Measurements from ENCODE around the gene CAPN11. TPM values are rescaled to one million over a fixed set of nuclear protein-coding genes. Genes with fewer than 3 reads are reported as not detected.

Gene CAPN11
- total and polyA plus RNA-seq, 9 of the 15 experiments (the other 6 are each of a cell fraction or from before 2014, with no cell fraction given) = 0.03 to 0.61 (median 0.17) TPM; not detected in 1

DNA sequence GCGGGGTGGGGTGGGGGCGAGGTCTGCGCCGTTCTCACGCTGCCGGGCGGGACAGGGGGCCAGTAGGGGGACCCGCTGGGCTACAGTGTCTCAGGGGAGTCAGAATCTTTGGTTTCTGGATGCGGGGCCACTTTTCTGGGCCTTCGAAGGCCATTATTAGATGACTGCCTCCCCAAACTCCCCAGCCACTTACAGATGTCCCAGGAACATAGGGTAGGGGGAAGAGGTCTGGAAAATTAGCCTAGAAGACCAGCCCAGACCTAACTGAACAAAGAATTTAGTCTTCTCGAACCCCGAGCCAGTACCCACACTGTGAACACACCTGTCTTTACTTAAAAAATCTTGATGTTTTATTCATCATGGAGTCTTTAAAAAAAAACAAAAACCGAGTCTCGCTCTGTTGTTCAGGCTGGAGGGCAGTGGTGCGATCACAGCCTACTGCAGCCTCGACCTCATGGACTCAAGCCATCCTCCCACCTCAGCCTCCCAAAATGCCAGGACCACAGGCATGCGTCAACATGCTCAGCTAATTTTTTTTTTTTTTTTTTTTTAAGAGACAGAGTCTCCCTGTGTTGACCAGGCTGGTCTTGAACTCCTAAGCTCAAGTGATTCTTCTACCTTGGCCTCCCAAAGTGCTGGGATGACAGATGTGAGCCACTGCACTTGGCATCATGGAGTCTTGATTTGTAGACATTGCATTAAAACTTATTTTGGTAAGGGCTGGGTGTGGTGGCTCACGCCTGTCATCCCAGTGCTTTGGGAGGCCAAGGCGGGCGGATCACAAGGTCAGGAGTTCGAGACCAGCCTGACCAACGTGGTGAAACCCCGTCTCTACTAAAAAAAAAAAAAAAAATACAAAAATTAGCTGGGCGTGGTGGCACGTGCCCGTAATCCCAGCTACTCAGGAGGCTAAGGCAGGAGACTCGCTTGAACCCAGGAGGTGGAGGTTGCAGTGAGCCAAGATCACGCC, 61.5 kb downstream of the CAPN11 start:
- FAIRE-seq = peak; percentile 32
- in situ Hi-C loops (cut with MboI) (no loop called here), intact Hi-C loops (cut with micrococcal nuclease) (loop anchor here (2.0 to 10.0 kb wide), 2 partner anchors 19 to 585 kb away; partner anchors contain the start of gene MAD2L1BP)
- Histone ChIP-seq H3K27me3 (ENCODE audit: control insufficient read depth in 2 of 2, insufficient read depth in 2 of 2, low read length in 2 of 2) (no peaks in the 10 kb centered on the region), H4K20me1 (replicated peaks; ENCODE audit: control insufficient read depth, insufficient read depth, low read length) (no peaks in the 10 kb centered on the region), H3K36me3 (ENCODE audit: control insufficient read depth, insufficient read depth, low read length) (no peaks in the 10 kb centered on the region), H3K4me1 (replicated peaks in 1 of 2; ENCODE audit: control insufficient read depth in 2 of 2, insufficient read depth in 2 of 2, low read length in 2 of 2) (peaks cover 62 to 75% of the 10 kb centered on the region in 2 experiments), H3K27ac (ENCODE audit: extremely low read depth, low read depth, low read length) (peak overlapping the region; percentile 53; the same call in 2 of the 3 replicates), H3K4me2 (ENCODE audit: insufficient read depth, low read length) (peak overlapping the region; percentile 79), H2AFZ (ENCODE audit: low read depth, low read length) (peak overlapping the region; percentile 98), H3K9ac (ENCODE audit: insufficient read depth in 1 of 2, low read depth in 2 of 2, low read length in 2 of 2) (peak overlapping the region; percentile 40 to 92; a peak in 2 of 4 replicates), H3K4me3 (peak overlapping the region; percentile 48), H3K79me2 (ENCODE audit: control insufficient read depth, insufficient read depth, low read length) (peaks cover 21% of the 10 kb centered on the region), H3K9me1 (ENCODE audit: control insufficient read depth, insufficient read depth, low read length) (no peaks in the 10 kb centered on the region), H3K9me3 (replicated peaks; ENCODE audit: control insufficient read depth, insufficient read depth, low read depth, low read length) (no peaks in the 10 kb centered on the region)
- WGBS (ENCODE audit: insufficient coverage, low coverage, missing lambda C conversion rate) = 55% methylated on average over 23 of the region's 28 CpGs
- CTCF ChIA-PET (ENCODE audit: low intra/inter-chr PET ratio) = no interaction called here
- no TSS peak for BruUV-seq (replicated peaks)
- POLR2A ChIA-PET = interaction anchor here (0.6 to 6.8 kb wide), 15 partner anchors 8 to 590 kb away, joined by 3 to 52 read pairs (median 4); partner anchors contain the start of genes HSP90AB1 and SLC35B2
- DNase-seq (ENCODE audit: extremely low read depth in 1 of 4, low spot score in 3 of 4) = no peak
- ATAC-seq = peak; percentile 16; the same call in 2 of the 3 replicates
- TF ChIP-seq TARDBP (IDR thresholded peaks at IDR 0.05) (no peak), GTF2A2 (tag; IDR thresholded peaks at IDR 0.05) (no peak), BMI1 (IDR thresholded peaks at IDR 0.05; ENCODE audit: low read length) (no peak), RCOR1 (IDR thresholded peaks at IDR 0.05; ENCODE audit: borderline replicate concordance in 1 of 2, low read depth in 2 of 2, low read length in 2 of 2) (peak in 1 of 2 experiments; percentile 2; a peak in 1 of 4 replicates), GABPA (tag; conservative IDR thresholded peaks at IDR 0.05; ENCODE audit: low read depth) (peak; percentile 6; the same call in 1 of the 2 replicates), TCF7L2 (IDR thresholded peaks at IDR 0.05; ENCODE audit: low read depth, low read length) (no peak), HLTF (IDR thresholded peaks at IDR 0.05) (0 out of 2 replicates have a peak, but pooled peaks have one; percentile 31), TEAD1 (CRISPR knock-in tag; IDR thresholded peaks at IDR 0.05) (no peak)
- TF ChIP-seq, protein P1, sequence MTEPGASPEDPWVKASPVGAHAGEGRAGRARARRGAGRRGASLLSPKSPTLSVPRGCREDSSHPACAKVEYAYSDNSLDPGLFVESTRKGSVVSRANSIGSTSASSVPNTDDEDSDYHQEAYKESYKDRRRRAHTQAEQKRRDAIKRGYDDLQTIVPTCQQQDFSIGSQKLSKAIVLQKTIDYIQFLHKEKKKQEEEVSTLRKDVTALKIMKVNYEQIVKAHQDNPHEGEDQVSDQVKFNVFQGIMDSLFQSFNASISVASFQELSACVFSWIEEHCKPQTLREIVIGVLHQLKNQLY (CRISPR knock-in tag; conservative IDR thresholded peaks at IDR 0.05) = no peak
- TF ChIP-seq, protein P2, sequence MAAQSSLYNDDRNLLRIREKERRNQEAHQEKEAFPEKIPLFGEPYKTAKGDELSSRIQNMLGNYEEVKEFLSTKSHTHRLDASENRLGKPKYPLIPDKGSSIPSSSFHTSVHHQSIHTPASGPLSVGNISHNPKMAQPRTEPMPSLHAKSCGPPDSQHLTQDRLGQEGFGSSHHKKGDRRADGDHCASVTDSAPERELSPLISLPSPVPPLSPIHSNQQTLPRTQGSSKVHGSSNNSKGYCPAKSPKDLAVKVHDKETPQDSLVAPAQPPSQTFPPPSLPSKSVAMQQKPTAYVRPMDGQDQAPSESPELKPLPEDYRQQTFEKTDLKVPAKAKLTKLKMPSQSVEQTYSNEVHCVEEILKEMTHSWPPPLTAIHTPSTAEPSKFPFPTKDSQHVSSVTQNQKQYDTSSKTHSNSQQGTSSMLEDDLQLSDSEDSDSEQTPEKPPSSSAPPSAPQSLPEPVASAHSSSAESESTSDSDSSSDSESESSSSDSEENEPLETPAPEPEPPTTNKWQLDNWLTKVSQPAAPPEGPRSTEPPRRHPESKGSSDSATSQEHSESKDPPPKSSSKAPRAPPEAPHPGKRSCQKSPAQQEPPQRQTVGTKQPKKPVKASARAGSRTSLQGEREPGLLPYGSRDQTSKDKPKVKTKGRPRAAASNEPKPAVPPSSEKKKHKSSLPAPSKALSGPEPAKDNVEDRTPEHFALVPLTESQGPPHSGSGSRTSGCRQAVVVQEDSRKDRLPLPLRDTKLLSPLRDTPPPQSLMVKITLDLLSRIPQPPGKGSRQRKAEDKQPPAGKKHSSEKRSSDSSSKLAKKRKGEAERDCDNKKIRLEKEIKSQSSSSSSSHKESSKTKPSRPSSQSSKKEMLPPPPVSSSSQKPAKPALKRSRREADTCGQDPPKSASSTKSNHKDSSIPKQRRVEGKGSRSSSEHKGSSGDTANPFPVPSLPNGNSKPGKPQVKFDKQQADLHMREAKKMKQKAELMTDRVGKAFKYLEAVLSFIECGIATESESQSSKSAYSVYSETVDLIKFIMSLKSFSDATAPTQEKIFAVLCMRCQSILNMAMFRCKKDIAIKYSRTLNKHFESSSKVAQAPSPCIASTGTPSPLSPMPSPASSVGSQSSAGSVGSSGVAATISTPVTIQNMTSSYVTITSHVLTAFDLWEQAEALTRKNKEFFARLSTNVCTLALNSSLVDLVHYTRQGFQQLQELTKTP (IDR thresholded peaks at IDR 0.05; ENCODE audit: low read depth in 1 of 2, partially characterized antibody in 2 of 2) = no peak
- TF ChIP-seq, protein P3, sequence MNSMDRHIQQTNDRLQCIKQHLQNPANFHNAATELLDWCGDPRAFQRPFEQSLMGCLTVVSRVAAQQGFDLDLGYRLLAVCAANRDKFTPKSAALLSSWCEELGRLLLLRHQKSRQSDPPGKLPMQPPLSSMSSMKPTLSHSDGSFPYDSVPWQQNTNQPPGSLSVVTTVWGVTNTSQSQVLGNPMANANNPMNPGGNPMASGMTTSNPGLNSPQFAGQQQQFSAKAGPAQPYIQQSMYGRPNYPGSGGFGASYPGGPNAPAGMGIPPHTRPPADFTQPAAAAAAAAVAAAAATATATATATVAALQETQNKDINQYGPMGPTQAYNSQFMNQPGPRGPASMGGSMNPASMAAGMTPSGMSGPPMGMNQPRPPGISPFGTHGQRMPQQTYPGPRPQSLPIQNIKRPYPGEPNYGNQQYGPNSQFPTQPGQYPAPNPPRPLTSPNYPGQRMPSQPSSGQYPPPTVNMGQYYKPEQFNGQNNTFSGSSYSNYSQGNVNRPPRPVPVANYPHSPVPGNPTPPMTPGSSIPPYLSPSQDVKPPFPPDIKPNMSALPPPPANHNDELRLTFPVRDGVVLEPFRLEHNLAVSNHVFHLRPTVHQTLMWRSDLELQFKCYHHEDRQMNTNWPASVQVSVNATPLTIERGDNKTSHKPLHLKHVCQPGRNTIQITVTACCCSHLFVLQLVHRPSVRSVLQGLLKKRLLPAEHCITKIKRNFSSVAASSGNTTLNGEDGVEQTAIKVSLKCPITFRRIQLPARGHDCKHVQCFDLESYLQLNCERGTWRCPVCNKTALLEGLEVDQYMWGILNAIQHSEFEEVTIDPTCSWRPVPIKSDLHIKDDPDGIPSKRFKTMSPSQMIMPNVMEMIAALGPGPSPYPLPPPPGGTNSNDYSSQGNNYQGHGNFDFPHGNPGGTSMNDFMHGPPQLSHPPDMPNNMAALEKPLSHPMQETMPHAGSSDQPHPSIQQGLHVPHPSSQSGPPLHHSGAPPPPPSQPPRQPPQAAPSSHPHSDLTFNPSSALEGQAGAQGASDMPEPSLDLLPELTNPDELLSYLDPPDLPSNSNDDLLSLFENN (IDR thresholded peaks at IDR 0.05; ENCODE audit: low read depth in 2 of 2, low read length in 2 of 2) = no peak

All from K562 (cell line).